HG03520 (cell line): ENCODE data around the gene TSPEAR.
"Not testable (repeated sequence)": the region's sequence is repeated elsewhere in the genome, so short reads cannot be mapped to it uniquely, and the experiment has no call there.

Source experiments
- ATAC-seq: cut with Tn5 transposase; IDR thresholded peaks from one replicate; pipeline ENCODE4 v1.9.1; 2021; ENCODE audit warnings: mild to moderate bottlenecking, moderate library complexity; ENCODE audit not compliant: unreplicated experiment

TSPEAR gene

DNA sequence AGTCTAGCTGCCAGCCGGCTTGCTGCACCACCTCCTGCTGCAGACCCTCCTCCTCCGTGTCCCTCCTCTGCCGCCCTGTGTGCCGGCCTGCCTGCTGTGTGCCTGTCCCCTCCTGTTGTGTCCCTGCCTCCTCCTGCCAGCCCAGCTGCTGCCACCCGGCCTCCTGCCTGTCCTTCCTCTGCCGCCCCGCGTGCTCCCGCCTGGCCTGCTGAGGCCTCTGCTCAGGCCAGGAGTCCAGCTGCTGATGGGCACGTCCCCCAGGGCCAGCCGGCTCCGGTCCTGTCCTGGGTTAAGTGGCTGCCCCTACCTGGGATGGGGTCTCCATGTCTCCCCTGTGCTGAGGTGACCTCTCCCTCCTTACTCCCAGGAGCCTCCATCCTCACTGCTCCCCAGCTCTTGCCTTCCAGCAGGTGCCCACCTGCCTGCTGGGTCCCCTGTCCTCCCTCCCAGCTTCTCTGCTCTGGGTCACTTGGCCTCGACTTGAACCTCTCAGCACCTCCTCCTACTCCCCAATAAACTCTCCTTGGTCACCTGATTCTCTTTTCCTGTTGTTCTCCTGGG is 98.6 kb downstream of the TSPEAR start:
- ATAC-seq, result no peak

DNA sequence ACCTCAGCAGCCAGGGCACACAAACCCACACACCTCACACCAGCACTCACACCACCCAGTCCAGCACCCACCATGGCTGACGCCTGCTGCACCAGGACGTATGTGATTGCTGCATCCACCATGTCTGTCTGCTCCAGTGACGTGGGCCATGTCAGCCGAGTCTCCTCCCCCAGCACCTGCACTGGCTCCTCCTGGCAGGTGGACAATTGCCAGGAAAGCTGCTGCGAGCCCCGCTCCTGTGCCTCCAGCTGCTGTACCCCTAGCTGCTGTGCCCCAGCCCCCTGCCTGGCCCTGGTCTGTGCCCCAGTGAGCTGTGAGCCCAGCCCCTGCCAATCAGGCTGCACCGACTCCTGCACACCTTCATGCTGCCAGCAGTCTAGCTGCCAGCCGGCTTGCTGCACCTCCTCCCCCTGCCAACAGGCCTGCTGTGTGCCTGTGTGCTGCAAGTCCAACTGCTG is 99.3 kb downstream of the TSPEAR start, which contains the start of gene KRTAP10-8:
Gene KRTAP10-8 (plus strand): TSS at position 51 of the 458 bp plus-strand sequence. CDS start 22 bp downstream, at position 73.
- no peak for ATAC-seq

DNA sequence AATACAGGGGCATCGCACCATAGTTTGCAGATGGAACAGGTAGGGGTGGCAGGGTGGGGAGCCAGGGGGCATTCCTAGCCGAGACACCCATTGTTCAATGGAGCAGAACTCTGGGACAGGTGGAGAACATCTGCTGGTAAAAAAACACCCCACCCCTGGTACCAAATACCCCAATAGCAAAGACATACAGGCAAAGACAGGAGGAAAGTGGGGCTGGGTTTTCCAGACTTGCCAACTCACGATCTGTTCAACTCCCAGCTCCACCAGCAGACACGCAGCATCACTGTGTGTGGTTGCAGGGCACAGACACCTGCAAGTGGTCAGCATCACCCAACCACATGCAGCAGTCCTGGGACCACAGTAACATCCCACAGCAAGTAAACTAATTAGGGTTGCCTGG is 99.8 kb downstream of the TSPEAR start:
- no peak for ATAC-seq

DNA sequence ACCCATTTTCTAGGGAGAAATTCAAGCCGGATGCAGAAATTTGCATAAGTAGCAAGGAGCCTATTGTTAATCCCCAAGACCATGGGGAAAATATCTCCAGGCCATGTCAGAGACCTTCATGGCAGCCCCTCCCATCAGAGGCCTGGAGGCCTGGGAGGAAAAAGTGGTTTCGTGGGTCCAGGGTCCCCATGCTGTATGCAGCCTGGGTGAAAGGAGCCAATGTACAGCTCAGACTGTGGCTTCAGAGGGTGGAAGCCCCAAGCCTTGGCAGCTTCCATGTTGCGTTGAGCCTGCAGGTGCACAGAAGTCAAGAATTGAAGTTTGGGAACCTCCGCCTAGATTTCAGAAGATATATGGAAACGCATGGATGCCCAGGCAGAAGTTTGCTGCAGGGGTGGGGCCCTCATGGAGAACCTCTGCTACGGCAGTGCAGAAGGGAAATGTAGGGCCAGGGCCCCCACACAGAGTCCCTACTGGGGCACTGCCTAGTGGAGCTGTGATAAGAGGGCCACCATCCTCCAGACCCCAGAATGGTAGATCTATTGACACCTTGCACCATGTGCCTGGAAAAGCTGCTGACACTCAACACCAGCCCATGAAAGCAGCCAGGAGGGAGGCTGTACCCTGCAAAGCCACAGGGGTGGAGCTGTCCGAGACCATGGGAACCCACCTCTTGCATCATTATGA is 101.1 kb downstream of the TSPEAR start:
- not testable (repeated sequence) for ATAC-seq

DNA sequence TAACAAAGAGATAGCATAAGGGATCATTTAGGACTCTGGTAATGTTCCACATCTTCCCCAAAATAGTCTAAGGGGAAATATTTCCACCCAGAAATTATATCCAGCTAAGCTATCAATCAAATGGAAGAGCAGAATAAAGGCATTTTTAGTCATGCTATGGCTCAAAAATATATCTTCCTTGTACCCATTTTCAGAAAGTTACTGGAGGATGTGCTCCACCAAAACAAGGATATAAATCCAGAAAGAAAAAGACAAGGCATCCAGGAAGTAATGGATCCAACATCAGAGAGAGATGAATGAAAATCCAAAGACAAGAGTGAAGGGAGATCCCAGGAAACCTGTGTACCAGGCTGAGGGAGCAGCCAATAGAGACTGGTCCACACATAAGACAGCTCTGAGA is 102.2 kb downstream of the TSPEAR start:
- ATAC-seq, result no peak

DNA sequence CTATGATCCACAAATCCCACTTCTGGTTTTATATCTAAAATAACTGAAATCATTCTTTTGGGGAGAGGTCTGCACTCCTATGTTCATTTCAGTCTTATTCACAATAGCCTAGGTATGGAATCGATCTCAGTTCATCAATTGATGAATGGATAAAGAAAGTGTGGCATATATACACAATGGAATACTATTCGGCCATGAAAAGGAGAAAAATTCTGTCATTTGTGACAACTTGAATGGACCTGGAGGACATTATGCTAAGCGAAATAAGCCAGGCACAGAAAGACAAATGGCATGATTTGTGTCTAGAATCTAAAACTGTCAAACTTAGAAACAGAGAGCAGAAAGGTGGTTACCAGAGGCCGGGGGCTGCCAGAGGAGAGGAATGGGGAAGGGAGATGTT is 104.9 kb downstream of the TSPEAR start:
- ATAC-seq, result no peak

DNA sequence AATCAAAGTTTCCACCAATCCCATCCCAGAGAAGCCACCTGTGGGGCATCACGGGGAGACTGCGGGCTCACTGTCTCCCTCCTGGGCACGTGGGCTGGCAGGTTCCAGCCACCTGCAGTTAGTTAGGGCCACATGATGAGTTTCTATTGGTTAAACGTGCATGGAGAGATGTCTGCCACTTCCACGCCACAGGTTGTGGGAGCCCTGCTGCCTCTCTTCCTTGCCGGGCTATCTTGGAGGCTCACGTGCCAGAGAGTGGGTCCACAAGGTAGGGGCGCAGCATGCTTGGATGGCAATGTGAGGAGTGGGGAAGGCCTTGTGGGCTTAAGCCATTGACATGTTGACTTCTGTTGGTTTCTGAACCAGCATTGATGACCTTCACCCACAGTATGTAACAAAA is 107.5 kb downstream of the TSPEAR start:
- no peak for ATAC-seq

DNA sequence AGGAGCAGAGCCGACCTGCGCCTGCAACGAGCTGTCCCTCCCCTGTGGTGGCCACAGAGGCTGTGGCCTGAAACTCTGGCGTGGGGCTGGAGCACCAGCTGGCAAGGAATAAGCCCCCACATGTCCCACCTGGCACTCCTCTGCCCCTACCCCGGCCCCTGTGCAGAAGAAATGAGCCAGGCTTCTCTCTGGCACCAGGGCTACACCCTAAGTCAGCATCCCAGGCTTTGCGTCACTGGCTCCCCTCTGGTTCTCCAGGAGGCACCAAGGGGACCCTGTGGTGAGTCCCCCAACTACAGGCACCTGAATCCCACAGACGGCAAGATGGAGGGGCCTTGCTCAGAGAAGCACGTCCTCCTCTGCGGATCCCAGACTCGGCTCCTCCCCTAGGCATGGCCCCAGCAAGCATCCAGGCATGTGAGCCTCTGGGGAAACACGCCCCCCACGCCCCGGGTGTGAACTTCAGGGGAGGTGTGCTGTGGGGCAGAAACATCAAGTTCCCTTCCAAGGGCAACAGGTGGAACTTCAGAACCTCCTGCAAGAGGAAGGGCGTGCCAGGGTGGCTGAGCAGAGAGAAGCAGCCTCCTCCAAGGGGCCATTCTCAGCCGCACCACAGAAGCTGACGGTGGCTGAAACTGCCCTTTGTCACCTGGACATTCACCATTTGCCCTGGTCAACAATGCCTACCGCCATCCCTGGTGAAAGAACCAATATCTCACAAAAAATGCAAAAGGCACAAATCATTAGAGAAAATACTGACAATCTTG is 108.1 kb downstream of the TSPEAR start:
- no peak for ATAC-seq

DNA sequence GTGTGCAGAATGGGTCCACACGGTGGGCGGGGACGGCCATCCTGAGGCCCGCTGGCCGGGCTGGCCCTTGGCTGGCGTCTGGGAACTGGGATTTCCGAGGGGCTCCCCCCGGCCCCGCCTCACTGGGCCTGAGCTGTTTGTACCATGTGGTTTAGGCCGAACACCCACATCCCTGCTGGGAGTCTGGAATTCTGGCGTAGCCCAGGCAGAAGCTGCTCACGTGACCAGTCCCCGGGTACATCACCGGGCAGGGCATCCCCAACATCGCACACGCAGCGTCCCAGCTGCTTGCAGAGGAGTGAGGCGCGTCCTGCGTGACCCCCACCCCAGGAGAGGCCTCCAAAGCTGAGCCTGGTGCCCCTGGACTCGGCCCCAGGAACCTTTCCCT is 108.9 kb downstream of the TSPEAR start:
- ATAC-seq, result no peak

DNA sequence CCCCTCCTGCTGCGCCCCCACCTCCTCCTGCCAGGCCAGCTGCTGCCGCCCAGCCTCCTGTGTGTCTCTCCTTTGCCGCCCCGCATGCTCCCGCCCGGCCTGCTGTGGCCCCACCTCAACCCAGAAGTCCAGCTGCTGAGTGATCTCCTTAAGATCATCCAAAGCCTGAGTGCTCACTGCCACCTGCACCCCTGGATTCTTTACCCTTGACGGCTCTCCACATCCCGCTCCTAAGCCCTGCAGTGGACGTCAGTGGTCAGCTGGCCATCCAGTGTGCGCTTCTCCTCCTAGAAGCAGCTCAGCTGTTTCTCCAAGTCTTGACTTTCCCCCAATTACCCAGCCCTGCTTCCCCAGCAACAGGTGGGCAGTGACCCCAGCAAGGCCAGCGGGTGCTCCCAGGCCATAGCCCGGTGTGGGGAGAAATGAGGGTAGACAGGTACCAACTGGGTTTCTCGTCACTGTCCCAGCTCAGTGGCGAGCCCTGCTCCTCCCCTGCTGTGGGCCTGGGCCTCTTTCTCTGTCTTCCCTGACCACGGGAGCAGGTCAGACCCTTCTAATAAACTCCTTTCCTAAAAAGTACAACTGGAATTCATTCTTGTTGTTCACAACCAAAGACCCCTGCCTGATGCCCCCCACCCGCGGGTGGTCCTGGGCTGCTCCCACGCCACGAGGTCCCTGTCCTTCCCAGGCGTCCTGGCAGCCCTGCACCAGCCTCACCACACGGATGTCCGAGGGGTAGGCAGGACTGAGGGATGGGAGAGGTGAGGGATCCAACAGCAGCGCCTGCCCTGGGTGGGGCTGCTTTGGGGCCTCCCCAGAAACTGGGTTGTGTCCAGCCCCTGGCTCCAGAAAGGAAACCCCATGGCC is 109.5 kb downstream of the TSPEAR start:
- no peak for ATAC-seq

DNA sequence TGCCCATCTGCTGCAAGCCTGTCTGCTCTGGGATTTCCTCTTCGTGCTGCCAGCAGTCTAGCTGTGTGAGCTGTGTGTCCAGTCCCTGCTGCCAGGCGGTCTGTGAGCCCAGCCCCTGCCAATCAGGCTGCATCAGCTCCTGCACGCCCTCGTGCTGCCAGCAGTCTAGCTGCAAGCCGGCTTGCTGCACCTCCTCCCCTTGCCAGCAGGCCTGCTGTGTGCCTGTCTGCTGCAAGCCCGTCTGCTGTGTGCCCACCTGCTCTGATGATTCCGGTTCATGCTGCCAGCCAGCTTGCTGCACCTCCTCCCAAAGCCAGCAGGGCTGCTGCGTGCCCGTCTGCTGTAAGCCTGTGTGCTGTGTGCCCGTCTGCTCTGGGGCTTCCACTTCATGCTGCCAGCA is 110.3 kb downstream of the TSPEAR start:
- not testable (repeated sequence) for ATAC-seq

DNA sequence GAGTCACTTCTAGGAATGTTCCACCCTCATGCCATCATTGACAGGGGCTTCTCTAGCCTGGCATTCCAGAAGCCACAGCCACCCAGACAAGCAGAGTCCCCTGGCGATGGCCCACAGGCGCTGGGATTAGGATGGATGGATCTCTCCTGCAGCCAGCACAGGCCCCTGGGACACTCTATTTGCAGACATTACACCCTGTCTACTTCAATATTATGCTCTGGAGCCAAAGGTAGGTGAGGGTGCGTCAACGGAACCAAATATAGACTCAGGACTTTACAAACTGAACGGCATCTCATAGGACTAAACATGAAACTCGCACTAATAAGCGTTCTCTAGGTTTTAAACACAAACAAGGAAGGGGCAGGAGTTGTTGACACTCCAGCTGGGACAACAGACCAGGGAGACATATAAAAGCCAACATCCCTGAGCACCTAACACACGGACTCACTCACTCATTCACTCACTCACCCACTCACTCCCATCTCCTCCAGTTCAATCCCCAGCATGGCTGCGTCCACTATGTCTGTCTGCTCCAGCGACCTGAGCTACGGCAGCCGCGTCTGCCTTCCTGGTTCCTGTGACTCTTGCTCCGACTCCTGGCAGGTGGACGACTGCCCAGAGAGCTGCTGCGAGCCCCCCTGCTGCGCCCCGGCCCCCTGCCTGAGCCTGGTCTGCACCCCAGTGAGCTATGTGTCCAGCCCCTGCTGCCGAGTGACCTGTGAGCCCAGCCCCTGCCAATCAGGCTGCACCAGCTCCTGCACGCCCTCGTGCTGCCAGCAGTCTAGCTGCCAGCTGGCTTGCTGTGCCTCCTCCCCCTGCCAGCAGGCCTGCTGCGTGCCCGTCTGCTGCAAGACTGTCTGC is 111.0 kb downstream of the TSPEAR start, which contains the start of gene KRTAP10-7:
Gene KRTAP10-7 (plus strand): TSS at position 480 of the 861 bp plus-strand sequence. CDS start 25 bp downstream, at position 505.
- not testable (repeated sequence) for ATAC-seq

DNA sequence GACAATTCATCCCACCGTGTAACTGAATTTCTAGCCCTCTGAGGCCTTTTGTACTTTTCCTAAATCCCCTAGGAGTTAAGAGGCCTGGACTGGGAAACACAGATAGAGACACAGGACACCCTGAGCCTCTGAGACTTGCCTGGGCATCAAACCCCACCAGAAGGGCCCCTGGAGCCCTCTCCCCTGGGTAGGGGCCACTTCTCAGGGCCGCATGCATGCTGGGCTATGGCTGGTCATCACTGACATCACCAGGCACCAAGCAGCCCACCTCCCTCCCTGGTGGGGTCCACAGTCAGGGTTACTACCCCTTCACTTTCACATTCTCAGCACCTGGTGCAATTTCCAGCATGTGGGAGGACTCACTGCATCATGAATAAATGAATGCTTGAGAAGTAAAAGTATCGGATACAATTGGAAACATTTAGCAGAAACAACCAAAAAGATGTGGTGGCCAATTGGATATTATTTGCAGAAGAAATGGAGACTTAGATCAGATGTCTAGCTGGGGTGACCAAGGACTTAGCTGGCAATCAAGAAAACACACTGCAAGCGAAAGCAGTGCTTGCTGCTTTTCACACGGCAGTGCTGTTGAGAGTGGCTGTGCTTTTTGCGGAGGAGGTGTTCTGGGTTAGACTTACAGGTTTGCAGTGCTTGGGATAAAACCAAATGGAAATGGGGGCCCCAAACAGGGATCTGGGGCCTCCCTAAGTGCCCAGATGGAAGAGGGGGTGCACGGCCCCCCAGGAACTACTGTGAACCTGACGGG is 111.9 kb downstream of the TSPEAR start:
- no peak for ATAC-seq

DNA sequence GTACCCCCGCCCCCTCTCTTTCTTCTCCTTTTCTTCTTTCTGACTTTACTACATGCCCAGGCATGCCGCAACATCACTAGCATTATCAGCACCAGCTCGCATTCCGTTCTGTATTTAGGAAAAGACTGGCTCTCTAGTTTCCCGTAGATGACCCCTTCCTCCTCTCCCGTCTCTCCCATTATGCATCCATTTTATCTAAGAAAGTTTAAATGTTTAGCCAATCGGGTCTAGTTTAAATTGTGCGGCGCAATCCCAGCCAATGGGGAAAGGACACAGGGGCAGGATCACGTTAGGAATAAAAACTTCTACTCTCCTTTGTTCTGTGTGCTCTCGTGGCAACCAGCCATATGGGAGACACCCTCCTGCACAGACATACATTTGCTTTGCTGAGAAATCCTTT is 113.3 kb downstream of the TSPEAR start:
- no peak for ATAC-seq

DNA sequence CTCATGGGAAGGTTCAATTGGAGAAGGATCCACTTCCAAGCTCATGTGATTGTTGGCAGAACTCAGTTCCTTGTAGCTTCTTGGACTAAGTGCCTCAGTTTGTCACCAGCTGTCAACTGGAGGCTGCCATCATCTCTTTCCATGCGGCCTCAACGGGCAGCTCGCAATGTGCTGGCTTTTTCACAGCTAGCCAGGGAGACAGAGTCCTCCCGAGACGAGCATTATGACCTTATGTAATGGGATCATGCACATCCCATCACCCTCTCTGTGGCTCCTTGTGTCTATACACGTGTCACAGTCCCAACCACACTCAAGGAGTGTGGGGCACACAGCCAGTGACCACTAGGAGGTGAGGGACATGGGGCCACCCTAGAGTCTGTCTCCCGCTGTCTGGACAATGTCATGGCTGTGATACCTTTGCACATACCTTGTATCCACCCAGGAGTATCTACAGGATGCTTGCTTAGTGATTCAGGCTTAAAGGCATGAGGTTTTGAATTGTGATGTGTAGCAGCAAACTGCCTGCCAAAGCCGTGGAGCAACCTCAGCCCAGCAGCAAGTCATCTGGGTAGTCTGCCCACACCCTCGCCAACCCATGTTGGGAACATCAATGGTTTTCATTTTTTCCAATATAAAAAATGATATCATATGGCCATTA is 115.2 kb downstream of the TSPEAR start:
- no peak for ATAC-seq

DNA sequence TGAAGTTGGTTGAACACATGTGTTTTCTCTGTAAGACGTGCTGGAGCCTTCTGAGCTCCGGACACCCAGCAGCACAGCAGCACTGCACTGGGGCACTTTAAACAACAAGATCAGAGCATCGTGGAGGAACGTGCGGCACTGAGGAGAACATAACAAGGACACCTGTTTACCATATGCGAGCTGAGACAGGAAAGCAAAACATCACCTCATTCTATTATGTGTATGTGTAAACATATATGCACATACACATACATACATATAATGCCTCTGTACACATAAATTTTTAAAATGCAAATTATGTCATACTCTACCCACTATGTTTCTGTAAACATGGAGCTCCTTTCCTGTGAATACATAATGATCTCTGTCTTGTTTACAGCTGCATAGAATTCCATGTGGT is 115.8 kb downstream of the TSPEAR start:
- ATAC-seq, result no peak

DNA sequence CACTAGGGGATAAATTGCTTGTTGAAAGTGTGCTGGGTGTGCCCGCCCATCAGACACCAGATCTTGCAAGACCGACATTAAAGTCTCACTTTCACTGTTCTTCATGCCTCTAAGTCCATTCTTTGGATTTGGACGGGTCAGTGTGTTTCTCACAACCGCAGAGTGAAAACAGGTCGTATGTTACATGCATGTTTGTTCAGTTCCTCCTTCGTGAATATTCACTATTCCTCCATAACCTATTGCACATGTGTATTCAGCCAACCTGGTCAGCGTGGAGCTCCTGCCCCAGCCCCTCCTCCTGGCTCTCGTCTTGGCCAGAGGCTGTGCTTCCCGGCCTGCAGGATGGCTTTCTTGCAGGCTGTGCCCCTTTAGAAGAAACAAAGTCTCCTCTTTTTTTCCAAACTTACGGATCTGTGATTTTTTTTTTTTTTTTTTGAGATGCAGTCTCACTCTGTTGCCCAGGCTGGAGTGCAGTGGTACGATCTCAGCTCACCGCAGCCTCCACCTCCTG is 116.9 kb downstream of the TSPEAR start:
- ATAC-seq, result no peak

DNA sequence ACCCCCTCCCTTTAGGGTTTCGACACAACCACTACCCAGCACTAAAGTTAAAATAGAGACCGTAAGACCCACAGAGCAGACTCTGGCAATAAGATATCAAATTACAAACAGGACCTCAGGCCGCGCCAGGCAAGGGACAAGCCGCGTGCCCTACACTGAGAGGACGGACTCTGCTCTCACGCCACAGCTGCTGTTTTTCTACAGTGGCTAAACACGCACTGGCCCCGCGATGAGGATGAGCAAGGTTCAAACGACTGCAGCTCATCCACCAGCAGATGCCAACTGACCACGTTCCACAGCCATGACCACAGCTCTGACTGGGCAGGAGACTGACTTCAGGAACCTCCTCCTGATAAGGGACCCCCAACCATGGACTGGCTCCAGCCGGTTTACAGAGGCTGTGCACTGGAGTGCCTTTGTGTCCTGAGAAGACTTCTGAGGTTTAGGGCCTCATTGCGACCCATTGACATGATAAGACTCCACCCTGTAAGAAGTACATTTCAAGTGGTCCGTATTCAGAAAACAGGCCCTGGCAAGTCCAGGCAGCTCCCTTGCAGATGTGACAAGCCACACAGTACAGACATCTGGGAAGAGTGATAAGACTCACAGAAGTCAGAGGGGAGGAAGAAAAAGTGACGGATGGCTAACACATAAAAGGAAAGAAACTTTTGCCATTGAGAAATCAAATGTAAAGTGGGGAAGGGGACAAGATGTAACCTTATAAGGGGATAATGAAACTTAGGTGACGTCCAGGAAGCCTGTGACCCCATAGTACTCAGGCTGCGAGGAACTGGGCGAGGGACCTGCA is 117.6 kb downstream of the TSPEAR start:
- ATAC-seq, result no peak
